B cell (primary cell): ENCODE data around the gene NAPG. TPM values are rescaled to one million over a fixed set of nuclear protein-coding genes. Genes with fewer than 3 reads are reported as not detected.

ENCODE experiments used
- ATAC-seq: fragments of 200-7000 bp; cut with Tn5 transposase; one replicate; pipeline ENCODE4 v1.10.0; 2021; ENCODE audit warnings: low read depth, mild to moderate bottlenecking, moderate number of reproducible peaks, moderate library complexity
- CTCF ChIA-PET: fragments of 350-600 bp; sonication (Branson Sonifier 250); formaldehyde crosslinking; loops from one replicate; lab custom pipeline; 2021; ENCODE audit warnings: antibody characterized with exemption, inconsistent platforms; lab: Charles Lee
- POLR2A ChIA-PET: fragments of 350-600 bp; sonication (Branson Sonifier 250); formaldehyde crosslinking; loops from one replicate; lab custom pipeline; 2021; ENCODE audit warnings: antibody characterized with exemption; lab: Charles Lee
- DNase-seq: peaks from one replicate; pipeline ENCODE4 v3.0.0; 2013
- H2AFZ ChIP-seq: 2 replicates; pipeline ENCODE4 v1.6.1; 2012; ENCODE audit warnings: mild to moderate bottlenecking, low read depth, low read length; ENCODE audit not compliant: insufficient read depth, poor library complexity, severe bottlenecking
- H3K27ac ChIP-seq, 2 donors: 1 replicate in 1 of 2; 2 replicates in 1 of 2; pipeline ENCODE4 v1.5.1; 2012 to 2013; ENCODE audit warnings: low read length in 2 of 2, mild to moderate bottlenecking in 2 of 2, moderate library complexity in 1 of 2
- H3K27me3 ChIP-seq, 4 experiments: fragments of 200-600 bp in 1 of 4; sonication (generic) in 1 of 4; replicated peaks in 1 of 4; 1 replicate in 2 of 4; 2 replicates in 2 of 4; pipeline versions ENCODE4 v1.6.1 to v1.7.0; 2013 to 2016; ENCODE audit warnings: low read length in 3 of 4, mild to moderate bottlenecking in 2 of 4, mixed read lengths in 1 of 4, moderate library complexity in 1 of 4; ENCODE audit not compliant: insufficient read depth in 4 of 4, control insufficient read depth in 3 of 4; ENCODE audit errors: control extremely low read depth in 1 of 4
- H3K36me3 ChIP-seq, 2 experiments: replicated peaks in 1 of 2; 1 replicate in 1 of 2; 2 replicates in 1 of 2; pipeline versions ENCODE4 v1.6.1 to v1.7.1; 2013; ENCODE audit warnings: low read length in 1 of 2; ENCODE audit not compliant: insufficient read depth in 2 of 2, control insufficient read depth in 1 of 2; ENCODE audit errors: control extremely low read depth in 1 of 2, extremely low read depth in 1 of 2
- H3K4me1 ChIP-seq, 2 donors: fragments of 200-600 bp in 1 of 2; sonication (generic) in 1 of 2; 1 replicate in 1 of 2; 2 replicates in 1 of 2; pipeline versions ENCODE4 v1.5.1 to v1.6.1; 2013 to 2017; ENCODE audit warnings: low read length in 2 of 2; ENCODE audit not compliant: control insufficient read depth in 2 of 2, insufficient read depth in 2 of 2
- H3K4me2 ChIP-seq: replicated peaks from 2 replicates; pipeline ENCODE3; 2012; ENCODE audit warnings: mild to moderate bottlenecking, low read depth, low read length; ENCODE audit not compliant: poor library complexity, severe bottlenecking
- H3K4me3 ChIP-seq, 5 experiments: fragments of 200-600 bp in 1 of 5; sonication (generic) in 1 of 5; 1 replicate in 3 of 5; 2 replicates in 2 of 5; pipeline versions ENCODE4 v1.5.1 to v1.7.0; 2011 to 2016; ENCODE audit warnings: low read length in 4 of 5, mild to moderate bottlenecking in 4 of 5, low read depth in 2 of 5, control low read depth in 1 of 5, moderate library complexity in 1 of 5; ENCODE audit not compliant: insufficient read depth in 1 of 5; ENCODE audit errors: control extremely low read depth in 1 of 5, extremely low read depth in 1 of 5
- H3K79me2 ChIP-seq: fragments of 200-600 bp; sonication (generic); one replicate; pipeline ENCODE4 v1.6.0; 2016; ENCODE audit warnings: low read length; ENCODE audit not compliant: control insufficient read depth, insufficient read depth
- H3K9ac ChIP-seq: fragments of 200-600 bp; sonication (generic); 2 replicates; pipeline ENCODE4 v1.6.1; 2017; ENCODE audit warnings: mild to moderate bottlenecking, low read length, moderate library complexity
- H3K9me3 ChIP-seq, 3 donors: one replicate each; pipeline versions ENCODE4 v1.6.1 to v1.7.1; 2013; ENCODE audit warnings: low read length in 2 of 3; ENCODE audit not compliant: control insufficient read depth in 2 of 3, insufficient read depth in 1 of 3; ENCODE audit errors: control extremely low read depth in 1 of 3
- H4K20me1 ChIP-seq: 2 replicates; pipeline ENCODE4 v1.6.0; 2012; ENCODE audit warnings: mild to moderate bottlenecking, low read length; ENCODE audit not compliant: insufficient read depth, control insufficient read depth, poor library complexity, severe bottlenecking
- H3K27ac Mint-ChIP-seq: one replicate; pipeline ENCODE4 v1.8.0; 2021; ENCODE audit warnings: mixed read lengths
- H3K27me3 Mint-ChIP-seq: one replicate; pipeline ENCODE4 v1.8.0; 2021; ENCODE audit warnings: mixed read lengths
- H3K4me1 Mint-ChIP-seq: one replicate; pipeline ENCODE4 v1.8.0; 2021; ENCODE audit warnings: mixed read lengths
- H3K4me3 Mint-ChIP-seq: one replicate; pipeline ENCODE4 v1.8.0; 2021; ENCODE audit warnings: mixed read lengths
- H3K9me3 Mint-ChIP-seq: one replicate; pipeline ENCODE4 v1.8.0; 2022; ENCODE audit warnings: mixed read lengths; ENCODE audit not compliant: insufficient read depth
- CTCF ChIP-seq: fragments of 200-600 bp; IDR thresholded peaks from one replicate; pipeline ENCODE4 v1.8.0; 2022; ENCODE audit warnings: antibody characterized with exemption, mild to moderate bottlenecking
- EZH2 ChIP-seq: IDR thresholded peaks from 2 replicates; pipeline ENCODE4 v1.6.1; 2012; ENCODE audit warnings: borderline replicate concordance, low read depth, mild to moderate bottlenecking, moderate library complexity, low read length; ENCODE audit not compliant: insufficient read depth, poor library complexity, severe bottlenecking
- WGBS: methylation state at CpG from one replicate; pipeline ENCODE4 v1.1.5; 2013; ENCODE audit warnings: missing lambda C conversion rate; ENCODE audit not compliant: insufficient coverage; 5-methylcytosine and 5-hydroxymethylcytosine counted together
- intact Hi-C: fragments of 100-400 bp; cut with micrococcal nuclease; formaldehyde crosslinking; loops from one replicate; pipeline ENCODE4 v1.10.0; 2022
- polyA plus RNA-seq: library from polyadenylated mRNA; depleted of rRNA; stranded (reverse); fragments of >200 nt; gene quantifications from 2 replicates; pipeline ENCODE4 v1.2.3, GENCODE V29; 2012
- total RNA-seq, 2 donors: library from RNA; stranded (reverse); fragments of 120-200 nt in 1 of 2; gene quantifications; 1 replicate in 1 of 2; 2 replicates in 1 of 2; pipeline versions ENCODE4 v1.2.3 to v1.2.4, GENCODE V29; 2013 to 2022

NAPG gene
- total and polyA plus RNA-seq, 2 donors (not counting 1 experiment from before 2014, with no cell fraction given): 9.4 to 31.8 TPM

- no peaks in the 10 kb centered on the region for H3K36me3 ChIP-seq
- ChIA-PET CTCF (no interaction called here), POLR2A (no interaction called here)
- peak overlapping the region; percentile 46 for H3K27ac Mint-ChIP-seq
- TF ChIP-seq EZH2: no peak
- no peak for TF ChIP-seq CTCF
- H3K4me1 ChIP-seq: peaks cover 48 to 56% of the 10 kb centered on the region in 2 donors
- intact Hi-C loops: no loop called here
- no peak for ATAC-seq
- 54% methylated on average over 3 of the region's 3 CpGs for WGBS
- H3K4me3 ChIP-seq: no peak overlapping the region
- H3K4me3 Mint-ChIP-seq: no peak overlapping the region
- no peak overlapping the region for H3K9ac ChIP-seq
- no peaks in the 10 kb centered on the region for H3K27me3 Mint-ChIP-seq
- no peak overlapping the region for H2AFZ ChIP-seq
- no peaks in the 10 kb centered on the region for H3K79me2 ChIP-seq
- no peaks in the 10 kb centered on the region for H4K20me1 ChIP-seq
- no peak overlapping the region for H3K4me2 ChIP-seq
- H3K27ac ChIP-seq: no peak overlapping the region
- H3K9me3 ChIP-seq: no peaks in the 10 kb centered on the region
- peaks cover 57% of the 10 kb centered on the region for H3K4me1 Mint-ChIP-seq
- H3K9me3 Mint-ChIP-seq: no peaks in the 10 kb centered on the region
- no peaks in the 10 kb centered on the region for H3K27me3 ChIP-seq
- DNase-seq: no peak
Observed at GRCh38 chr18:10486362-10486761, 39.5 kb upstream of the NAPG start.

- intact Hi-C loops: no loop called here
- no peak for DNase-seq
- Histone ChIP-seq H3K9me3 (no peaks in the 10 kb centered on the region), H3K4me1 (peaks cover 40 to 48% of the 10 kb centered on the region in 2 donors), H3K27ac (no peak overlapping the region), H3K27me3 (no peaks in the 10 kb centered on the region), H3K36me3 (no peaks in the 10 kb centered on the region), H3K9ac (no peak overlapping the region), H3K4me2 (no peak overlapping the region), H3K79me2 (no peaks in the 10 kb centered on the region), H2AFZ (peak overlapping the region; percentile 39), H3K4me3 (no peak overlapping the region), H4K20me1 (no peaks in the 10 kb centered on the region)
- ATAC-seq: no peak
- 60% methylated on average over 6 of the region's 6 CpGs for WGBS
- Mint-ChIP-seq H3K9me3 (no peaks in the 10 kb centered on the region), H3K4me3 (no peak overlapping the region), H3K4me1 (peaks cover 50% of the 10 kb centered on the region), H3K27me3 (no peaks in the 10 kb centered on the region), H3K27ac (peak overlapping the region; percentile 26)
- CTCF ChIA-PET: no interaction called here
- TF ChIP-seq EZH2 (no peak), CTCF (no peak)
- POLR2A ChIA-PET: no interaction called here
Observed at GRCh38 chr18:10487154-10487553, 38.7 kb upstream of the NAPG start.
